K562 (cell line): Measurements from ENCODE around the gene FPGS. TPM values are rescaled to one million over a fixed set of nuclear protein-coding genes. Genes with fewer than 3 reads are reported as not detected.

Source experiments
- ATAC-seq: fragments of 200-7000 bp; cut with Tn5 transposase; 3 replicates; pipeline ENCODE4 v1.9.1; 2020; ENCODE audit warnings: moderate library complexity
- BruUV-seq: library from RNA; stranded (reverse); fragments of 400-500 nt; replicated peaks from 2 replicates; lab custom pipeline; 2021; lab: Mats Ljungman, UMichigan
- CTCF ChIA-PET: fragments of 300-600 bp; formaldehyde crosslinking; extraction: SDS; loops from one replicate; lab custom pipeline; 2021; ENCODE audit warnings: low intra/inter-chr PET ratio; lab: Yijun Ruan, JAX
- POLR2A ChIA-PET: fragments of 300-600, 350-650 bp; sonication (Branson Sonifier 250); formaldehyde crosslinking; extraction: SDS; loops from one replicate; lab custom pipeline; 2021; ENCODE audit warnings: antibody characterized with exemption, inconsistent platforms; lab: Yijun Ruan, JAX
- DNase-seq, 4 experiments: peaks; one replicate each; pipeline versions ENCODE4 v3.0.0 to v3.0.0-alpha.2; 2011 to 2018; ENCODE audit warnings: low spot score in 3 of 4, mixed read lengths in 3 of 4; ENCODE audit errors: extremely low read depth in 1 of 4
- FAIRE-seq: peaks from 2 replicates; lab custom pipeline; 2011; peaks lifted over from hg19 to GRCh38; lab: Jason Lieb, UNC
- H2AFZ ChIP-seq: 2 replicates; pipeline ENCODE4 v1.6.0; 2011; ENCODE audit warnings: low read depth, low read length, control low read depth, inconsistent platforms
- H3K27ac ChIP-seq: fragments of 200-600 bp; 3 replicates; pipeline ENCODE4 v1.8.0; 2011; ENCODE audit warnings: low read depth, mild to moderate bottlenecking, control low read depth, inconsistent platforms, low read length, moderate library complexity, mixed read lengths; ENCODE audit errors: extremely low read depth
- H3K27me3 ChIP-seq, 2 experiments: fragments of 300-600 bp in 1 of 2; 2 replicates in 1 of 2; 3 replicates in 1 of 2; pipeline versions ENCODE4 v1.6.0 to v1.8.0; 2011; ENCODE audit warnings: inconsistent platforms in 2 of 2, low read length in 2 of 2, mild to moderate bottlenecking in 1 of 2, mixed read lengths in 1 of 2, moderate library complexity in 1 of 2; ENCODE audit not compliant: control insufficient read depth in 2 of 2, insufficient read depth in 2 of 2
- H3K36me3 ChIP-seq: fragments of 300-600 bp; 3 replicates; pipeline ENCODE4 v1.8.0; 2011; ENCODE audit warnings: mild to moderate bottlenecking, low read length, inconsistent platforms; ENCODE audit not compliant: control insufficient read depth, insufficient read depth
- H3K4me1 ChIP-seq, 2 experiments: fragments of 200-600 bp in 1 of 2; replicated peaks in 1 of 2; 2 replicates in 1 of 2; 3 replicates in 1 of 2; pipeline versions ENCODE4 v1.5.1 to v1.8.0; 2011; ENCODE audit warnings: inconsistent platforms in 2 of 2, low read length in 2 of 2, mild to moderate bottlenecking in 1 of 2, mixed read lengths in 1 of 2, moderate library complexity in 1 of 2; ENCODE audit not compliant: control insufficient read depth in 2 of 2, insufficient read depth in 2 of 2
- H3K4me2 ChIP-seq: 2 replicates; pipeline ENCODE4 v1.6.1; 2011; ENCODE audit warnings: low read length, control low read depth, inconsistent platforms, mixed read lengths; ENCODE audit not compliant: insufficient read depth
- H3K4me3 ChIP-seq: fragments of 200-600 bp; sonication (generic), shearing (Covaris generic); 2 replicates; pipeline ENCODE4 v1.5.1; 2016; ENCODE audit warnings: control low read depth, inconsistent platforms
- H3K79me2 ChIP-seq: fragments of 200-600 bp; 3 replicates; pipeline ENCODE4 v1.8.0; 2011; ENCODE audit warnings: low read length, inconsistent platforms; ENCODE audit not compliant: control insufficient read depth, insufficient read depth
- H3K9ac ChIP-seq, 2 experiments: 2 replicates each; pipeline versions ENCODE4 v1.6.0 to v1.6.1; 2011; ENCODE audit warnings: low read depth in 2 of 2, low read length in 2 of 2, control low read depth in 1 of 2, inconsistent platforms in 1 of 2, mild to moderate bottlenecking in 1 of 2, mixed read lengths in 1 of 2; ENCODE audit not compliant: insufficient read depth in 1 of 2
- H3K9me1 ChIP-seq: one replicate; pipeline ENCODE4 v1.6.0; 2011; ENCODE audit warnings: inconsistent platforms, mild to moderate bottlenecking, low read length, moderate library complexity; ENCODE audit not compliant: control insufficient read depth, insufficient read depth
- H3K9me3 ChIP-seq: replicated peaks from 2 replicates; pipeline ENCODE4 v1.5.1; 2011; ENCODE audit warnings: low read depth, low read length, inconsistent platforms; ENCODE audit not compliant: control insufficient read depth, insufficient read depth
- H4K20me1 ChIP-seq: replicated peaks from 2 replicates; pipeline ENCODE4 v1.6.1; 2011; ENCODE audit warnings: low read length, inconsistent platforms, mixed read lengths; ENCODE audit not compliant: control insufficient read depth, insufficient read depth
- ESRRA ChIP-seq: fragments of 450-650 bp; IDR thresholded peaks from 2 replicates; pipeline ENCODE4 v1.6.1; 2014; ENCODE audit warnings: low read depth, mild to moderate bottlenecking, moderate library complexity, borderline replicate concordance
- NFE2L1 ChIP-seq: fragments of 450-650 bp; IDR thresholded peaks from 2 replicates; pipeline ENCODE4 v1.6.1; 2016; ENCODE audit warnings: missing genetic modification characterization, low read depth, mild to moderate bottlenecking, missing compliant biosample characterization, moderate library complexity, borderline replicate concordance
- POLR2B ChIP-seq: fragments of 450-650 bp; IDR thresholded peaks from 2 replicates; pipeline ENCODE4 v1.6.1; 2018; ENCODE audit warnings: low read depth; ENCODE audit not compliant: partially characterized antibody
- POLR2G ChIP-seq: fragments of 200-400 bp; formaldehyde crosslinking; IDR thresholded peaks from 2 replicates; pipeline ENCODE4 v1.6.1; 2017; ENCODE audit warnings: low read depth, mild to moderate bottlenecking, antibody characterized with exemption, low read length, moderate library complexity
- RBFOX2 ChIP-seq: fragments of 200-400 bp; formaldehyde crosslinking; IDR thresholded peaks from 2 replicates; pipeline ENCODE4 v1.6.1; 2017; ENCODE audit warnings: low read depth, mild to moderate bottlenecking, low read length, moderate library complexity
- SNAPC5 ChIP-seq: fragments of 250-450 bp; sonication (Bioruptor Pico); IDR thresholded peaks from 2 replicates; pipeline ENCODE4 v1.8.0; 2021; ENCODE audit warnings: moderate library complexity, mild to moderate bottlenecking, inconsistent platforms
- ZNF449 ChIP-seq: fragments of 250-450 bp; sonication (Bioruptor Pico); IDR thresholded peaks from 2 replicates; pipeline ENCODE4 v1.8.0; 2022; ENCODE audit warnings: moderate library complexity, mild to moderate bottlenecking, inconsistent platforms
- WGBS: fragments of 100-300 bp; shearing (Covaris generic); methylation state at CpG from one replicate; pipeline ENCODE4 v1.1.6; 2016; ENCODE audit warnings: low coverage, mixed read lengths; ENCODE audit not compliant: insufficient coverage; ENCODE audit errors: missing lambda C conversion rate; 5-methylcytosine and 5-hydroxymethylcytosine counted together
- in situ Hi-C: fragments of 300-500 bp; cut with MboI; formaldehyde crosslinking; loops from 4 replicates; pipeline ENCODE4 v1.15.0; 2018; ENCODE audit warnings: inconsistent platforms, mixed read lengths
- intact Hi-C: fragments of 100-400 bp; cut with micrococcal nuclease; formaldehyde crosslinking; loops from 2 replicates; pipeline ENCODE4 v1.14.2; 2022
- polyA plus RNA-seq, 8 experiments: library from polyadenylated mRNA; depleted of rRNA in 4 of 8; stranded (reverse) in 5 of 8; unstranded in 3 of 8; fragments of >200 nt; fragmentation: Nextera tagmentation in 2 of 8; fragmentation: Illumina TruSeq in 1 of 8; extraction: Ambion mirVana in 2 of 8; extraction: Trizol in 1 of 8; gene quantifications; 2 replicates each; pipeline versions ENCODE4 v1.2.1 to v1.2.3, GENCODE V29; 2011 to 2014; ENCODE audit warnings: inconsistent platforms in 1 of 8, missing spikeins in 1 of 8
- total RNA-seq, 7 experiments: library from RNA; depleted of rRNA in 6 of 7; stranded (reverse); fragments of >200 nt in 6 of 7; fragmentation: Illumina TruSeq in 2 of 7; extraction: Trizol in 2 of 7; gene quantifications; 2 replicates each; pipeline versions ENCODE4 v1.2.1 to v1.2.3, GENCODE V29; 2011 to 2021; ENCODE audit warnings: low replicate concordance in 1 of 7

FPGS gene
- total and polyA plus RNA-seq, 9 of the 15 experiments (the other 6 are each of a cell fraction or from before 2014, with no cell fraction given) = 0.84 to 86.4 (median 59.2) TPM

- Histone ChIP-seq H3K4me2 (no peak overlapping the region), H3K36me3 (peaks cover 85% of the 10 kb centered on the region), H3K9ac (no peak overlapping the region), H2AFZ (no peak overlapping the region), H3K4me3 (no peak overlapping the region), H4K20me1 (peaks cover 7% of the 10 kb centered on the region), H3K9me1 (peaks cover 2% of the 10 kb centered on the region), H3K9me3 (no peaks in the 10 kb centered on the region), H3K4me1 (peaks cover 21 to 47% of the 10 kb centered on the region in 2 experiments), H3K27ac (no peak overlapping the region), H3K27me3 (no peaks in the 10 kb centered on the region), H3K79me2 (peaks cover 17% of the 10 kb centered on the region)
- FAIRE-seq (no peak), ATAC-seq (no peak), DNase-seq (no peak)
- 86% methylated on average over 10 of the region's 17 CpGs for WGBS
- in situ Hi-C loops = loop anchor here (5.0 kb wide), 1 partner anchor 64 kb away; no protein-coding TSS in a partner anchor
- CTCF ChIA-PET = no interaction called here
- intact Hi-C loops = loop anchor here (2.0 kb wide), 1 partner anchor 74 kb away; the partner anchor contains the start of gene TOR2A
- TF ChIP-seq POLR2B = no peak
- TF ChIP-seq ESRRA = peak; percentile 70
- no peak for TF ChIP-seq NFE2L1 (tag)
- TF ChIP-seq SNAPC5 (CRISPR knock-in tag) = no peak
- no peak for TF ChIP-seq ZNF449 (CRISPR knock-in tag)
- TF ChIP-seq RBFOX2 = peak; percentile 52; the same call in 1 of the 2 replicates
- TF ChIP-seq POLR2G = peak; percentile 52
- BruUV-seq = no TSS peak
- POLR2A ChIA-PET = interaction anchor here (0.6 to 1.8 kb wide), 10 partner anchors 9 to 280 kb away, joined by 3 to 14 read pairs (median 6); no protein-coding TSS in a partner anchor
Observed at GRCh38 chr9:127808347-127809001, 5.8 kb downstream of the FPGS start.
